K562 (cell line): Measurements from ENCODE around the gene NISCH. TPM values are rescaled to one million over a fixed set of nuclear protein-coding genes. Genes with fewer than 3 reads are reported as not detected.

ENCODE experiments used
- ATAC-seq: fragments of 200-7000 bp; cut with Tn5 transposase; 3 replicates; pipeline ENCODE4 v1.9.1; 2020; ENCODE audit warnings: moderate library complexity
- BruUV-seq: library from RNA; stranded (reverse); fragments of 400-500 nt; replicated peaks from 2 replicates; lab custom pipeline; 2021; lab: Mats Ljungman, UMichigan
- CTCF ChIA-PET: fragments of 300-600 bp; formaldehyde crosslinking; extraction: SDS; loops from one replicate; lab custom pipeline; 2021; ENCODE audit warnings: low intra/inter-chr PET ratio; lab: Yijun Ruan, JAX
- POLR2A ChIA-PET: fragments of 300-600, 350-650 bp; sonication (Branson Sonifier 250); formaldehyde crosslinking; extraction: SDS; loops from one replicate; lab custom pipeline; 2021; ENCODE audit warnings: antibody characterized with exemption, inconsistent platforms; lab: Yijun Ruan, JAX
- DNase-seq, 4 experiments: peaks; one replicate each; pipeline versions ENCODE4 v3.0.0 to v3.0.0-alpha.2; 2011 to 2018; ENCODE audit warnings: low spot score in 3 of 4, mixed read lengths in 3 of 4; ENCODE audit errors: extremely low read depth in 1 of 4
- FAIRE-seq: peaks from 2 replicates; lab custom pipeline; 2011; peaks lifted over from hg19 to GRCh38; lab: Jason Lieb, UNC
- H2AFZ ChIP-seq: 2 replicates; pipeline ENCODE4 v1.6.0; 2011; ENCODE audit warnings: low read depth, low read length, control low read depth, inconsistent platforms
- H3K27ac ChIP-seq: fragments of 200-600 bp; 3 replicates; pipeline ENCODE4 v1.8.0; 2011; ENCODE audit warnings: low read depth, mild to moderate bottlenecking, control low read depth, inconsistent platforms, low read length, moderate library complexity, mixed read lengths; ENCODE audit errors: extremely low read depth
- H3K27me3 ChIP-seq, 2 experiments: fragments of 300-600 bp in 1 of 2; 2 replicates in 1 of 2; 3 replicates in 1 of 2; pipeline versions ENCODE4 v1.6.0 to v1.8.0; 2011; ENCODE audit warnings: inconsistent platforms in 2 of 2, low read length in 2 of 2, mild to moderate bottlenecking in 1 of 2, mixed read lengths in 1 of 2, moderate library complexity in 1 of 2; ENCODE audit not compliant: control insufficient read depth in 2 of 2, insufficient read depth in 2 of 2
- H3K36me3 ChIP-seq: fragments of 300-600 bp; 3 replicates; pipeline ENCODE4 v1.8.0; 2011; ENCODE audit warnings: mild to moderate bottlenecking, low read length, inconsistent platforms; ENCODE audit not compliant: control insufficient read depth, insufficient read depth
- H3K4me1 ChIP-seq, 2 experiments: fragments of 200-600 bp in 1 of 2; replicated peaks in 1 of 2; 2 replicates in 1 of 2; 3 replicates in 1 of 2; pipeline versions ENCODE4 v1.5.1 to v1.8.0; 2011; ENCODE audit warnings: inconsistent platforms in 2 of 2, low read length in 2 of 2, mild to moderate bottlenecking in 1 of 2, mixed read lengths in 1 of 2, moderate library complexity in 1 of 2; ENCODE audit not compliant: control insufficient read depth in 2 of 2, insufficient read depth in 2 of 2
- H3K4me2 ChIP-seq: 2 replicates; pipeline ENCODE4 v1.6.1; 2011; ENCODE audit warnings: low read length, control low read depth, inconsistent platforms, mixed read lengths; ENCODE audit not compliant: insufficient read depth
- H3K4me3 ChIP-seq: fragments of 200-600 bp; sonication (generic), shearing (Covaris generic); 2 replicates; pipeline ENCODE4 v1.5.1; 2016; ENCODE audit warnings: control low read depth, inconsistent platforms
- H3K79me2 ChIP-seq: fragments of 200-600 bp; 3 replicates; pipeline ENCODE4 v1.8.0; 2011; ENCODE audit warnings: low read length, inconsistent platforms; ENCODE audit not compliant: control insufficient read depth, insufficient read depth
- H3K9ac ChIP-seq, 2 experiments: 2 replicates each; pipeline versions ENCODE4 v1.6.0 to v1.6.1; 2011; ENCODE audit warnings: low read depth in 2 of 2, low read length in 2 of 2, control low read depth in 1 of 2, inconsistent platforms in 1 of 2, mild to moderate bottlenecking in 1 of 2, mixed read lengths in 1 of 2; ENCODE audit not compliant: insufficient read depth in 1 of 2
- H3K9me1 ChIP-seq: one replicate; pipeline ENCODE4 v1.6.0; 2011; ENCODE audit warnings: inconsistent platforms, mild to moderate bottlenecking, low read length, moderate library complexity; ENCODE audit not compliant: control insufficient read depth, insufficient read depth
- H3K9me3 ChIP-seq: replicated peaks from 2 replicates; pipeline ENCODE4 v1.5.1; 2011; ENCODE audit warnings: low read depth, low read length, inconsistent platforms; ENCODE audit not compliant: control insufficient read depth, insufficient read depth
- H4K20me1 ChIP-seq: replicated peaks from 2 replicates; pipeline ENCODE4 v1.6.1; 2011; ENCODE audit warnings: low read length, inconsistent platforms, mixed read lengths; ENCODE audit not compliant: control insufficient read depth, insufficient read depth
- NFYB ChIP-seq: IDR thresholded peaks from 2 replicates; pipeline ENCODE4 v1.6.1; 2011; ENCODE audit warnings: mild to moderate bottlenecking, moderate library complexity; ENCODE audit not compliant: insufficient read length; ENCODE audit errors: extremely low read depth
- POLR2G ChIP-seq: fragments of 200-400 bp; formaldehyde crosslinking; IDR thresholded peaks from 2 replicates; pipeline ENCODE4 v1.6.1; 2017; ENCODE audit warnings: low read depth, mild to moderate bottlenecking, antibody characterized with exemption, low read length, moderate library complexity
- RBFOX2 ChIP-seq: fragments of 200-400 bp; formaldehyde crosslinking; IDR thresholded peaks from 2 replicates; pipeline ENCODE4 v1.6.1; 2017; ENCODE audit warnings: low read depth, mild to moderate bottlenecking, low read length, moderate library complexity
- WGBS: fragments of 100-300 bp; shearing (Covaris generic); methylation state at CpG from one replicate; pipeline ENCODE4 v1.1.6; 2016; ENCODE audit warnings: low coverage, mixed read lengths; ENCODE audit not compliant: insufficient coverage; ENCODE audit errors: missing lambda C conversion rate; 5-methylcytosine and 5-hydroxymethylcytosine counted together
- in situ Hi-C: fragments of 300-500 bp; cut with MboI; formaldehyde crosslinking; loops from 4 replicates; pipeline ENCODE4 v1.15.0; 2018; ENCODE audit warnings: inconsistent platforms, mixed read lengths
- intact Hi-C: fragments of 100-400 bp; cut with micrococcal nuclease; formaldehyde crosslinking; loops from 2 replicates; pipeline ENCODE4 v1.14.2; 2022
- polyA plus RNA-seq, 8 experiments: library from polyadenylated mRNA; depleted of rRNA in 4 of 8; stranded (reverse) in 5 of 8; unstranded in 3 of 8; fragments of >200 nt; fragmentation: Nextera tagmentation in 2 of 8; fragmentation: Illumina TruSeq in 1 of 8; extraction: Ambion mirVana in 2 of 8; extraction: Trizol in 1 of 8; gene quantifications; 2 replicates each; pipeline versions ENCODE4 v1.2.1 to v1.2.3, GENCODE V29; 2011 to 2014; ENCODE audit warnings: inconsistent platforms in 1 of 8, missing spikeins in 1 of 8
- total RNA-seq, 7 experiments: library from RNA; depleted of rRNA in 6 of 7; stranded (reverse); fragments of >200 nt in 6 of 7; fragmentation: Illumina TruSeq in 2 of 7; extraction: Trizol in 2 of 7; gene quantifications; 2 replicates each; pipeline versions ENCODE4 v1.2.1 to v1.2.3, GENCODE V29; 2011 to 2021; ENCODE audit warnings: low replicate concordance in 1 of 7
- TF ChIP-seq, protein P1 (sequence below): sonication (generic); IDR thresholded peaks from 2 replicates; pipeline ENCODE4 v1.6.1; 2016

The NISCH gene
- total and polyA plus RNA-seq, 9 of the 15 experiments (the other 6 are each of a cell fraction or from before 2014, with no cell fraction given), result 0.44 to 43.5 (median 23.4) TPM

DNA sequence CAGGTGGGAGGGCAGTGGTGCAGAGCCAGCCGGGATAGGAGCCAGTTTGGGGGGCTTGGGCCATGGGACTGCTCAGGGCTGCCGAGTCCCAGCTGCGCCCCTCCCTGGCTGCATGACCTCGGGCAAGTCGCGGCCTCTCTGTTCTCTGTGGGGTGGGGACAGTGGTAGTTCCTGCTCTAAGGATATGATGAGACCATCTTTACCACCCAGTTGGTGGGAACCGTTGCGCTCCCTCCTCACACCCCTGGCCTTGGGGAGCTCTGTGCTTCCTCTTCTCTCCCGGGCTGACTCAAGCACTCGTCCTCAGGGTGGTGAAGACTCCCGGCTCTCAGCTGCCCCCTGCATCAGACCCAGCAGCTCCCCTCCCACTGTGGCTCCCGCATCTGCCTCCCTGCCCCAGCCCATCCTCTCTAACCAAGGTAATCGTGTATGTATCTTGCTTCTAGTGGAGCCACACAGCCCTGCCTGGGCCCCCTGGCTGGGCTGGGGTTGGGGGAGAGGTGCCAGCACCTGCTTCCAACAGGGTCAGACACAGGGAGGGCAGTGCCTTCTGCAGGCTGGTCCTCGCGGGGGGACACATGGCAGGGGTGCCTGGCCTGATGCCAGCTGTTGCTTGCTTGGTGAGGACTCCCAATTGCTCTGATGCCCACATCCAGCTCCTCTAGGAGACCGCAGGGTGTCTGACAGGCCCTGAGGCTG, 24.6 kb downstream of the NISCH start:
- Histone ChIP-seq H3K9ac (no peak overlapping the region; a peak in 1 of 4 replicates), H3K27ac (no peak overlapping the region), H3K4me2 (no peak overlapping the region), H3K36me3 (peaks cover 74% of the 10 kb centered on the region; the same call in 2 of the 3 replicates), H4K20me1 (no peaks in the 10 kb centered on the region), H3K9me1 (no peaks in the 10 kb centered on the region), H3K4me1 (peaks cover 0 to 9% of the 10 kb centered on the region in 2 experiments; a peak in 2 of 5 replicates), H3K9me3 (no peaks in the 10 kb centered on the region), H3K4me3 (no peak overlapping the region), H2AFZ (no peak overlapping the region), H3K27me3 (no peaks in the 10 kb centered on the region), H3K79me2 (no peaks in the 10 kb centered on the region)
- intact Hi-C loops, result loop anchor here (5.0 kb wide), 1 partner anchor 202 kb away; no protein-coding TSS in a partner anchor
- POLR2A ChIA-PET, result interaction anchor here (0.6 kb wide), 2 partner anchors 12 to 19 kb away, joined by 3 read pairs; no protein-coding TSS in a partner anchor
- BruUV-seq, result no TSS peak
- WGBS, result 93% methylated on average over 6 of the region's 16 CpGs
- in situ Hi-C loops, result no loop called here
- FAIRE-seq, result no peak
- TF ChIP-seq RBFOX2, result 0 out of 2 replicates have a peak, but pooled peaks have one; percentile 33
- 0 out of 2 replicates have a peak, but pooled peaks have one; percentile 33 for TF ChIP-seq POLR2G
- TF ChIP-seq, protein P1, sequence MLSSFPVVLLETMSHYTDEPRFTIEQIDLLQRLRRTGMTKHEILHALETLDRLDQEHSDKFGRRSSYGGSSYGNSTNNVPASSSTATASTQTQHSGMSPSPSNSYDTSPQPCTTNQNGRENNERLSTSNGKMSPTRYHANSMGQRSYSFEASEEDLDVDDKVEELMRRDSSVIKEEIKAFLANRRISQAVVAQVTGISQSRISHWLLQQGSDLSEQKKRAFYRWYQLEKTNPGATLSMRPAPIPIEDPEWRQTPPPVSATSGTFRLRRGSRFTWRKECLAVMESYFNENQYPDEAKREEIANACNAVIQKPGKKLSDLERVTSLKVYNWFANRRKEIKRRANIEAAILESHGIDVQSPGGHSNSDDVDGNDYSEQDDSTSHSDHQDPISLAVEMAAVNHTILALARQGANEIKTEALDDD, result no peak
- no peak for TF ChIP-seq NFYB
- ATAC-seq, result no peak
- CTCF ChIA-PET, result no interaction called here
- DNase-seq, result no peak
